Stimulated activated naive B cell treated with anti-CD40 and anti-IgM and Interleukin-4, amounts not matched to agents 10 μg/mL and 1 μg/mL and 100 μg/mL, for 72 hours (primary cell): ENCODE results near the gene ATP5PD.

Experiments
- ATAC-seq, 2 donors: fragments of 150-1000 bp; cut with Tn5 transposase; replicated peaks; 2 replicates each; pipeline ENCODE4 v1.10.0; 2021; ENCODE audit warnings: moderate library complexity in 1 of 2
- DNase-seq: peaks from one replicate; pipeline ENCODE4 v3.0.0; 2021
- H3K27ac Mint-ChIP-seq: one replicate; pipeline ENCODE4 v1.8.0; 2022; ENCODE audit warnings: mild to moderate bottlenecking, mixed read lengths
- H3K27me3 Mint-ChIP-seq, 2 donors: one replicate each; pipeline ENCODE4 v1.8.0; 2022; ENCODE audit warnings: mixed read lengths in 2 of 2
- H3K36me3 Mint-ChIP-seq, 2 donors: one replicate each; pipeline ENCODE4 v1.8.0; 2022; ENCODE audit warnings: mixed read lengths in 2 of 2, mild to moderate bottlenecking in 1 of 2
- H3K4me1 Mint-ChIP-seq, 2 donors: one replicate each; pipeline ENCODE4 v1.8.0; 2022; ENCODE audit warnings: mixed read lengths in 2 of 2, mild to moderate bottlenecking in 1 of 2
- H3K4me3 Mint-ChIP-seq, 2 donors: one replicate each; pipeline ENCODE4 v1.8.0; 2022; ENCODE audit warnings: mild to moderate bottlenecking in 2 of 2, mixed read lengths in 2 of 2, moderate library complexity in 1 of 2
- H3K9me3 Mint-ChIP-seq, 2 donors: one replicate each; pipeline ENCODE4 v1.8.0; 2022; ENCODE audit warnings: mixed read lengths in 2 of 2, mild to moderate bottlenecking in 1 of 2

The ATP5PD gene

GRCh38 chr17:75067856-75068255, 21.1 kb upstream of the ATP5PD start:
- no peaks in the 10 kb centered on the region for H3K9me3 Mint-ChIP-seq
- H3K27ac Mint-ChIP-seq = peak overlapping the region; percentile 69
- H3K36me3 Mint-ChIP-seq = peaks cover 23 to 27% of the 10 kb centered on the region in 2 donors
- peaks cover 7 to 14% of the 10 kb centered on the region in 2 donors for H3K4me1 Mint-ChIP-seq
- ATAC-seq (no peak), DNase-seq (no peak)
- no peaks in the 10 kb centered on the region for H3K27me3 Mint-ChIP-seq
- H3K4me3 Mint-ChIP-seq = no peak overlapping the region

GRCh38 chr17:75065562-75066151, 18.9 kb upstream of the ATP5PD start:
- DNase-seq (no peak), ATAC-seq (peak in 1 of 2 donors; percentile 27)
- H3K36me3 Mint-ChIP-seq = peaks cover 34 to 48% of the 10 kb centered on the region in 2 donors
- H3K27ac Mint-ChIP-seq = peak overlapping the region; percentile 42
- H3K4me3 Mint-ChIP-seq = peak overlapping the region in 1 of 2 donors; percentile 32
- no peaks in the 10 kb centered on the region for H3K9me3 Mint-ChIP-seq
- no peaks in the 10 kb centered on the region for H3K27me3 Mint-ChIP-seq
- peaks cover 7 to 14% of the 10 kb centered on the region in 2 donors for H3K4me1 Mint-ChIP-seq

- Mint-ChIP-seq H3K27ac (peak overlapping the region; percentile 42), H3K36me3 (peaks cover 34 to 51% of the 10 kb centered on the region in 2 donors), H3K27me3 (no peaks in the 10 kb centered on the region), H3K4me1 (peaks cover 7 to 15% of the 10 kb centered on the region in 2 donors), H3K4me3 (peak overlapping the region in 1 of 2 donors; percentile 32), H3K9me3 (no peaks in the 10 kb centered on the region)
- DNase-seq (no peak), ATAC-seq (no peak)
Observed at GRCh38 chr17:75064867-75065561, 18.2 kb upstream of the ATP5PD start.

DNA sequence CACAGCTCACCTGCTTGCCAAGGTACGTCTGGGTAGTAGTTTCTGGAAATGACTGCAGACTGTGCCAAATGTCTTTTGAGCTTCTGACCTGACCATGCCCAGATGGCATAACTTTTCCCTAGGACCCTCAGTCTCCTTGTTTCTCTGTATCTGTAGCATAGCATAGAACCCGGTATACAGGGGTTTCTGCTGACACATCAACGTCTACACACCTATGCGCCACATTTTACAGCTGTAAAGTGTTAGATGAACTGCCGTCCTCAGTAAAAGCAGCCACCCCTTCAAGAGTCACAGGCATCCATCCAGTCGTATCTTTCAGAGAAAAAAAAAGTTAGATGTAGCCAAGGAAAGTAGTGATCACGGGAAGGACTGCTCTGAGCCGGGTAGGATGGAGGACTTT, 17.7 kb upstream of the ATP5PD start:
- no peak for DNase-seq
- H3K4me1 Mint-ChIP-seq = peaks cover 11 to 21% of the 10 kb centered on the region in 2 donors
- no peak overlapping the region for H3K4me3 Mint-ChIP-seq
- H3K27me3 Mint-ChIP-seq = no peaks in the 10 kb centered on the region
- no peak overlapping the region for H3K27ac Mint-ChIP-seq
- no peak for ATAC-seq
- H3K9me3 Mint-ChIP-seq = no peaks in the 10 kb centered on the region
- peaks cover 36 to 56% of the 10 kb centered on the region in 2 donors for H3K36me3 Mint-ChIP-seq

DNA sequence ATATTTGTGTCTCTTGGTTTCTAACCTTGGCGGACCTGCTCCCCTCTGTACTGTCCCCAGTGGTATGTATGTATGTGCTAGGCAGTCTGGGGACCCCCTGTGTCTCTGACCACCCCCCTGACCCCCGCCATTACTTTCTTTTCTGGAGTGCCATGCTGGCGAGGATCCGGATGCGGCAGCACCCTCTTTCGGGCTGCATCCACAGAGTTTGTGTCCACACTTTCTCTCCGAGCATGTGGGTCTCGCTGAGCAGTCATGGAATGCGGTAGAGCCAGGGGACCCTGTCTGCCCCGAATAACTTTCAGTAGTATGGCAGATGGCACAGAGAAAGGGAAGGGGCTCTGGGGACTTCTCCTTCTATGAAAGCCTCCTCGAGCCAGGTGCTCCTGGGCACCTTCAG, 17.3 kb upstream of the ATP5PD start:
- H3K36me3 Mint-ChIP-seq = peaks cover 37 to 58% of the 10 kb centered on the region in 2 donors
- ATAC-seq = no peak
- H3K4me1 Mint-ChIP-seq = peaks cover 12 to 23% of the 10 kb centered on the region in 2 donors
- no peaks in the 10 kb centered on the region for H3K27me3 Mint-ChIP-seq
- peak overlapping the region; percentile 39 for H3K27ac Mint-ChIP-seq
- DNase-seq = no peak
- H3K4me3 Mint-ChIP-seq = no peak overlapping the region
- H3K9me3 Mint-ChIP-seq = no peaks in the 10 kb centered on the region

DNA sequence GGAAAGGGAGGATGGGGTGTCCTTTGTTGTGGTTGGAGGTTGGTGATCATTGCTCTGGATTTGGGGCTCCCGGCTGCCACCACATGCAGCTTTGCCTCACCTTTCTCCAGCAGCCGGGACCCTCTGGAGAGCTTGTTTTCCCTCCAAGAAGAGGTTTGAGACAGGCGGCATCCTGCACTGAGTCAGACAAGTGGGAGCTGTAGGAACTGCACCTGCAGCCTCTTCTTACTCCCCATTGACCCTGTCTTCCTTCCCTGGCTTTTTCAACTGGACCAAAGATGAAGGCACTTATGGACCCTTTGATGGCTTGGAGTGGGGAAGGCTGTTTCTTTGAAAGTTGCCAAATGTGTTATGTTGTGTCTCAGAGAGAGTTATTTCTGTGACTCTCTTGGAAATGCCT, 16.9 kb upstream of the ATP5PD start:
- Mint-ChIP-seq H3K36me3 (peaks cover 37 to 58% of the 10 kb centered on the region in 2 donors), H3K9me3 (no peaks in the 10 kb centered on the region), H3K27me3 (no peaks in the 10 kb centered on the region), H3K4me1 (peaks cover 12 to 23% of the 10 kb centered on the region in 2 donors), H3K4me3 (no peak overlapping the region), H3K27ac (no peak overlapping the region)
- ATAC-seq = no peak
- DNase-seq = no peak

GRCh38 chr17:75063201-75063600, 16.4 kb upstream of the ATP5PD start:
- no peaks in the 10 kb centered on the region for H3K27me3 Mint-ChIP-seq
- no peak overlapping the region for H3K4me3 Mint-ChIP-seq
- no peak overlapping the region for H3K27ac Mint-ChIP-seq
- H3K4me1 Mint-ChIP-seq = peaks cover 12 to 23% of the 10 kb centered on the region in 2 donors
- DNase-seq (no peak), ATAC-seq (no peak)
- H3K36me3 Mint-ChIP-seq = peaks cover 37 to 58% of the 10 kb centered on the region in 2 donors
- no peaks in the 10 kb centered on the region for H3K9me3 Mint-ChIP-seq

GRCh38 chr17:75061618-75062017, 14.8 kb upstream of the ATP5PD start:
- peaks cover 40 to 62% of the 10 kb centered on the region in 2 donors for H3K36me3 Mint-ChIP-seq
- no peak overlapping the region for H3K4me3 Mint-ChIP-seq

DNA sequence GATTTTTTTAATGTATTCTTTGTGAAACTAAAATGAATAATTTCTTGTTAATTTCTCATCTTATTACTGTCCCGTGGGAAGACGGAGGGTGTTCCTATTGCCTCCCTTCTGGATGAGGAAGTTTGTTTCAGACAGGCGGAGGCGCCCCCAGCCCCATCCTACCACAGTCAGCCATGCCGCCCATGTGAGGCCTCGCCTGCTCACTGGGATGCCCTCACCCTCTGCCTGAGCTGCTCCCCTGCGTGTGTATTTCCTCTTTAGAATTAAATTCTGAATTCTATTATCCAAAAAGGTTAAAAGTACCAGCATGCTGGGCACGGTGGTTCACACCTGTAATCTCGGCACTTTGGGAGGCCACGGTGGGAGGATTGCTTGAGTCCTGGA, 14.3 kb upstream of the ATP5PD start:
- DNase-seq (no peak), ATAC-seq (no peak)
- Mint-ChIP-seq H3K27me3 (no peaks in the 10 kb centered on the region), H3K4me1 (peaks cover 10 to 19% of the 10 kb centered on the region in 2 donors), H3K9me3 (no peaks in the 10 kb centered on the region), H3K36me3 (peaks cover 45 to 62% of the 10 kb centered on the region in 2 donors), H3K4me3 (no peak overlapping the region), H3K27ac (no peak overlapping the region)

More at GRCh38 chr17:75061618-75062017, 14.8 kb upstream of the ATP5PD start:
- Mint-ChIP-seq H3K27ac (no peak overlapping the region), H3K27me3 (no peaks in the 10 kb centered on the region), H3K9me3 (no peaks in the 10 kb centered on the region), H3K4me1 (peaks cover 10 to 23% of the 10 kb centered on the region in 2 donors)
- DNase-seq (no peak), ATAC-seq (no peak)

GRCh38 chr17:75060434-75061054, 13.8 kb upstream of the ATP5PD start:
- no peaks in the 10 kb centered on the region for H3K9me3 Mint-ChIP-seq
- H3K27ac Mint-ChIP-seq = no peak overlapping the region
- H3K4me3 Mint-ChIP-seq = no peak overlapping the region
- DNase-seq (no peak), ATAC-seq (no peak)
- H3K27me3 Mint-ChIP-seq = no peaks in the 10 kb centered on the region
- peaks cover 43 to 62% of the 10 kb centered on the region in 2 donors for H3K36me3 Mint-ChIP-seq
- peaks cover 7 to 14% of the 10 kb centered on the region in 2 donors for H3K4me1 Mint-ChIP-seq

DNA sequence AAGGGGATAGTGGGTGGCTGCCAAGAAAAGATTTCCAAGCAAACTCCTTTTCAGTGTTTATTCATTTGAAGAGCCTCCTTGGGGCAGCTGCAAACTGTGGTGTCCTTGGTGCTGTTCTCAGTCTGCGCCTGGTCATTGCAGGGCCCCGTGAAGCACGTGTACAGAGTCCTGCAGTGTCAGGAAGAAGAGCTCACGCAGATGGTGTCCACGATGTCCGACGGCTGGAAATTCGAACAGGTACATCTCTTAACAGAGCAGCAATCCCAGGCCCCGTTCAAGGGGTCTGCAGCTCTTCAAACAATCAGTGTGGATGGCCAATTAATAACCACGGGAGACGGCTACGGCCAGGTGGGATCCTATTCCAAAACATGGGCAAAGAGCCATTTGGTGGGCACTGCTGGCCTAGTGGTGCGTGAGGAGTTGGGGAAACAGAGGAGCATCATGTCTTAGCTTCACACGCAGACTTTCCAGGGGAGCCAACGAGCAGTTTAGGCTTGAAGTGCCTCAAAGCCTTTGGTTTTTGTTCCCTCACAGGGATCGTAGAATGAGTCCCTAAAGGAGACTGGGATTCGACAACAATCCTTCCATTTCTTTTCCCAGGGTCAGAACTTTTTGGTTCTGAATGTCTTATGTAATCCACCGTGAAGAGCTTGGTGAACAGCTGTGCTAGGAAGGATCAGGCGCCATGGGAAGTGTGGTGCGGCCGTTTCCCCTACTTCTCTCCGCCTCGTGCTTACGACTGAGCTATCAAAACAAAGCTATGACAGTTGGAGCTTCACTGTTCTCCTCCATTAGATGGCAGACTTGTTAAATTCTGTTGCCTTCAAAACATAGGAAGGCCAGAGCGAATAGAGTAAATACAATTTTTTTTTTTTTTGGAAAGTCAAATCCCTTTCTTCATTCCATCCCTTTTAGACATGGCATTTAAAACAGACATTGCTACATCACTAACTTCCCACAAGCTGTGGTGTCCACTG, 12.9 kb upstream of the ATP5PD start:
- no peaks in the 10 kb centered on the region for H3K9me3 Mint-ChIP-seq
- no peak for DNase-seq
- peak overlapping the region; percentile 42 for H3K27ac Mint-ChIP-seq
- peaks cover 4 to 9% of the 10 kb centered on the region in 2 donors for H3K4me1 Mint-ChIP-seq
- H3K36me3 Mint-ChIP-seq = peaks cover 38 to 59% of the 10 kb centered on the region in 2 donors
- H3K27me3 Mint-ChIP-seq = no peaks in the 10 kb centered on the region
- peak; percentile 38 to 46 for ATAC-seq
- peak overlapping the region in 1 of 2 donors; percentile 25 for H3K4me3 Mint-ChIP-seq

- no peak overlapping the region for H3K4me3 Mint-ChIP-seq
- H3K27me3 Mint-ChIP-seq = no peaks in the 10 kb centered on the region
- DNase-seq (no peak), ATAC-seq (no peak)
- peaks cover 12 to 18% of the 10 kb centered on the region in 2 donors for H3K4me1 Mint-ChIP-seq
- H3K27ac Mint-ChIP-seq = no peak overlapping the region
- H3K36me3 Mint-ChIP-seq = peaks cover 28 to 37% of the 10 kb centered on the region in 2 donors
- H3K9me3 Mint-ChIP-seq = no peaks in the 10 kb centered on the region
Observed at GRCh38 chr17:75051941-75052340, 5.2 kb upstream of the ATP5PD start.

- DNase-seq (peak; percentile 27), ATAC-seq (peak in 1 of 2 donors; percentile 31)
- no peaks in the 10 kb centered on the region for H3K9me3 Mint-ChIP-seq
- no peak overlapping the region for H3K27ac Mint-ChIP-seq
- peaks cover 19 to 29% of the 10 kb centered on the region in 2 donors for H3K36me3 Mint-ChIP-seq
- no peaks in the 10 kb centered on the region for H3K27me3 Mint-ChIP-seq
- H3K4me1 Mint-ChIP-seq = peaks cover 15 to 29% of the 10 kb centered on the region in 2 donors
- H3K4me3 Mint-ChIP-seq = no peak overlapping the region
Observed at GRCh38 chr17:75049706-75050105, 2.9 kb upstream of the ATP5PD start.

DNA sequence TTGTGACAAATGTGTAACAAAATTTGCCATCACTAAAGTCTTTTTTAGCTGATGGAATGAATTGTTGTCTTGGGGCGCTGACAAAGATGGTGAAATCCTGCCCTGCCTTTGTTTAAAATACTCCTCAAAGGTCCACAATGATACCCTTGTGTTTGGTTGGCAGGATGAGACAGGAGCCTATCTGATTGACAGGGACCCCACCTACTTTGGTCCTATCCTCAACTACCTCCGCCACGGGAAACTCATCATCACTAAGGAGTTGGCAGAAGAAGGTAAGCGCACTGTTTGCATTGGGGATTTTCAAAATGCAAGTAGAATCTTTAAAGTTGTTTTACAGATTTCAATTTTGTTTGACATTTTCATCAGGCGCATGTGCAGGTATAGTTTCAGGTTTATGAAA, 2.3 kb upstream of the ATP5PD start:
- H3K36me3 Mint-ChIP-seq = peaks cover 19 to 26% of the 10 kb centered on the region in 2 donors
- peaks cover 15 to 31% of the 10 kb centered on the region in 2 donors for H3K4me1 Mint-ChIP-seq
- ATAC-seq (no peak), DNase-seq (no peak)
- H3K9me3 Mint-ChIP-seq = no peaks in the 10 kb centered on the region
- no peaks in the 10 kb centered on the region for H3K27me3 Mint-ChIP-seq
- H3K27ac Mint-ChIP-seq = no peak overlapping the region
- no peak overlapping the region for H3K4me3 Mint-ChIP-seq
